ENCODE measurements around the gene FIBP. TPM values are rescaled to one million over a fixed set of nuclear protein-coding genes. Genes with fewer than 3 reads are reported as not detected.

FIBP gene
- total and polyA plus RNA-seq, 2 experiments from 2014 or later, result 140 to 199 TPM

- TF ChIP-seq CTCF (IDR thresholded peaks at IDR 0.05; ENCODE audit: low read depth, low read length), result no peak
- H3K36me3 ChIP-seq, result peaks cover 55% of the 10 kb centered on the region
Observed at GRCh38 chr11:65866509-65867283, 21.6 kb downstream of the FIBP start.

GRCh38 chr11:65865550-65866172 lies 22.6 kb downstream of the FIBP start:
- H3K4me3 ChIP-seq, result no peak overlapping the region
- H3K36me3 ChIP-seq, result peaks cover 55% of the 10 kb centered on the region
- no peak for DNase-seq (ENCODE audit: low read depth in 1 of 2, low spot score in 1 of 2)
- no peaks in the 10 kb centered on the region for H3K9me3 ChIP-seq (ENCODE audit: low read depth)
- H3K27me3 ChIP-seq, result no peaks in the 10 kb centered on the region
- H3K4me1 ChIP-seq (ENCODE audit: low read depth), result no peaks in the 10 kb centered on the region
- no peak for TF ChIP-seq CTCF (IDR thresholded peaks at IDR 0.05; ENCODE audit: low read depth, low read length)
- no peak overlapping the region for H3K27ac ChIP-seq

More at GRCh38 chr11:65866509-65867283, 21.6 kb downstream of the FIBP start:
- Histone ChIP-seq H3K9me3 (ENCODE audit: low read depth) (no peaks in the 10 kb centered on the region), H3K4me1 (ENCODE audit: low read depth) (no peaks in the 10 kb centered on the region), H3K4me3 (no peak overlapping the region), H3K27me3 (no peaks in the 10 kb centered on the region), H3K27ac (peak overlapping the region; percentile 11)
- DNase-seq (ENCODE audit: low read depth in 1 of 2, low spot score in 1 of 2), result no peak

GRCh38 chr11:65864706-65865471 lies 23.4 kb downstream of the FIBP start:
- H3K4me3 ChIP-seq, result no peak overlapping the region
- no peaks in the 10 kb centered on the region for H3K9me3 ChIP-seq (ENCODE audit: low read depth)
- DNase-seq (ENCODE audit: low read depth in 1 of 2, low spot score in 1 of 2), result no peak
- peaks cover 55% of the 10 kb centered on the region for H3K36me3 ChIP-seq
- H3K27ac ChIP-seq, result no peak overlapping the region
- no peak for TF ChIP-seq CTCF (IDR thresholded peaks at IDR 0.05; ENCODE audit: low read depth, low read length)
- H3K4me1 ChIP-seq (ENCODE audit: low read depth), result peaks cover 1% of the 10 kb centered on the region
- no peaks in the 10 kb centered on the region for H3K27me3 ChIP-seq

GRCh38 chr11:65863889-65864705 lies 24.2 kb downstream of the FIBP start:
- Histone ChIP-seq H3K4me1 (ENCODE audit: low read depth) (peaks cover 2% of the 10 kb centered on the region), H3K9me3 (ENCODE audit: low read depth) (no peaks in the 10 kb centered on the region), H3K36me3 (peaks cover 50% of the 10 kb centered on the region), H3K27me3 (no peaks in the 10 kb centered on the region), H3K27ac (no peak overlapping the region), H3K4me3 (no peak overlapping the region)
- TF ChIP-seq CTCF (IDR thresholded peaks at IDR 0.05; ENCODE audit: low read depth, low read length), result no peak
- DNase-seq (ENCODE audit: low read depth in 1 of 2, low spot score in 1 of 2), result no peak

Data from cardiac muscle cell (in vitro differentiated cells and primary cell).